HG03097 (cell line): ENCODE results near the gene KCNQ1.

Source experiments
- ATAC-seq: cut with Tn5 transposase; IDR thresholded peaks from one replicate; pipeline ENCODE4 v1.9.1; 2021; ENCODE audit not compliant: unreplicated experiment, low FRiP score

KCNQ1 gene

GRCh38 chr11:2673871-2674471 is 229.2 kb downstream of the KCNQ1 start:
- no peak for ATAC-seq

- ATAC-seq, result no peak
Measured at GRCh38 chr11:2674658-2675131, 229.9 kb downstream of the KCNQ1 start.

GRCh38 chr11:2675540-2675939 is 230.7 kb downstream of the KCNQ1 start:
- no peak for ATAC-seq

- ATAC-seq, result peak; percentile 69
Measured at GRCh38 chr11:2677127-2677526, 232.3 kb downstream of the KCNQ1 start.

- ATAC-seq, result no peak
Measured at GRCh38 chr11:2678396-2678795, 233.6 kb downstream of the KCNQ1 start.

- no peak for ATAC-seq
Measured at GRCh38 chr11:2679011-2679676, 234.3 kb downstream of the KCNQ1 start.

- no peak for ATAC-seq
Measured at GRCh38 chr11:2681408-2682145, 236.8 kb downstream of the KCNQ1 start.

GRCh38 chr11:2683806-2684205 is 239.0 kb downstream of the KCNQ1 start:
- ATAC-seq, result no peak

GRCh38 chr11:2684581-2684980 is 239.8 kb downstream of the KCNQ1 start:
- ATAC-seq, result no peak

- ATAC-seq, result no peak
Measured at GRCh38 chr11:2685051-2685450, 240.2 kb downstream of the KCNQ1 start.

GRCh38 chr11:2685566-2686359 is 241.0 kb downstream of the KCNQ1 start:
- ATAC-seq, result no peak

- ATAC-seq, result no peak
Measured at GRCh38 chr11:2686360-2687222, 241.8 kb downstream of the KCNQ1 start.

- ATAC-seq, result no peak
Measured at GRCh38 chr11:2687223-2687530, 242.4 kb downstream of the KCNQ1 start.

GRCh38 chr11:2687782-2688191 is 243.0 kb downstream of the KCNQ1 start:
- no peak for ATAC-seq

- ATAC-seq, result no peak
Measured at GRCh38 chr11:2688381-2689231, 243.8 kb downstream of the KCNQ1 start.

GRCh38 chr11:2689651-2690575 is 245.1 kb downstream of the KCNQ1 start:
- no peak for ATAC-seq

GRCh38 chr11:2690596-2691354 is 246.0 kb downstream of the KCNQ1 start:
- no peak for ATAC-seq
